CD1c-positive myeloid dendritic cell (primary cell): ENCODE data around the gene OGFRL1.

Experiments
- DNase-seq: peaks from one replicate; pipeline ENCODE4 v3.0.0-alpha.2; 2016; ENCODE audit errors: extremely low spot score

OGFRL1 gene

GRCh38 chr6:71333697-71334096 is 45.1 kb downstream of the OGFRL1 start:
- peak; percentile 47 for DNase-seq

GRCh38 chr6:71334768-71335167 is 46.2 kb downstream of the OGFRL1 start:
- peak; percentile 66 for DNase-seq

GRCh38 chr6:71335544-71335943 is 46.9 kb downstream of the OGFRL1 start:
- DNase-seq: no peak

- DNase-seq: no peak
Observed at GRCh38 chr6:71336901-71337300, 48.3 kb downstream of the OGFRL1 start.

GRCh38 chr6:71338540-71339316 is 50.1 kb downstream of the OGFRL1 start:
- no peak for DNase-seq

- no peak for DNase-seq
Observed at GRCh38 chr6:71342772-71343171, 54.2 kb downstream of the OGFRL1 start.

GRCh38 chr6:71345476-71346333 is 57.1 kb downstream of the OGFRL1 start:
- no peak for DNase-seq

GRCh38 chr6:71346334-71346694 is 57.7 kb downstream of the OGFRL1 start:
- no peak for DNase-seq

- peak; percentile 72 for DNase-seq
Observed at GRCh38 chr6:71347119-71347518, 58.5 kb downstream of the OGFRL1 start.

- DNase-seq: peak; percentile 65
Observed at GRCh38 chr6:71349395-71349794, 60.8 kb downstream of the OGFRL1 start.

GRCh38 chr6:71349976-71350615 is 61.5 kb downstream of the OGFRL1 start:
- DNase-seq: peak; percentile 30

- no peak for DNase-seq
Observed at GRCh38 chr6:71351190-71351589, 62.6 kb downstream of the OGFRL1 start.
